ENCODE results near the gene QRICH1.

GRCh38 chr3:49018707-49019006, 75.2 kb downstream of the QRICH1 start:
- TF ChIP-seq EP300 (IDR thresholded peaks at IDR 0.05; ENCODE audit: borderline replicate concordance) (no peak), YY1 (IDR thresholded peaks at IDR 0.05; ENCODE audit: low read depth) (no peak), TCF12 (IDR thresholded peaks at IDR 0.05; ENCODE audit: low read depth) (no peak), MAX (IDR thresholded peaks at IDR 0.05) (no peak)

All from Ishikawa (cell line).